ENCODE data around the gene HTR4. TPM values are rescaled to one million over a fixed set of nuclear protein-coding genes. Genes with fewer than 3 reads are reported as not detected.

HTR4 gene
- total RNA-seq, 1 experiment from 2014 or later: not detected

DNA sequence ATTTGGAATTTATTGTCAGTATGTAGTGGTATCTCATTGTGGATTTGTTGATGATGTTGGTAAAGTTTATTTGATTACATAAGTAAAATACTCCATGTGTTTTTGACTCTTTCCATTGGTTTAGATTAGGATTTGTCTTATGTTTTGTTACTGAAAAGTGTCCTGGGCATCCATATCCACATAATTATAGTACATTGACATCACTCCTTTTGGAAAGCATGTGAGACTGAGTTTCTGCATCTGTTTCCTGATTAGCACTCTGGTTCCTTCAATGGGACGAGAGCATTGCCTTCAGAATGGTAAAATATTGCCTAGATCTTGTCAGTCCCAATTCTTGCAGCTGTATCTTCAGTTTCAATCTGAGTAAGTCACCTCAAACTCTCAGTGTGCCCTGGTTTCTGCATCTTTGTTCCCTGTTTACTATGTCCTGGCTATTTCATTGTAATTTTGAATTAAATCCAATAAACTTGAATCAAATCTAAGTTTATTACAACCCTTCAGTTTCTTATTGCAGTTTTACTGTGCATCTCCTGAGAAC is 142.4 kb downstream of the HTR4 start:
- H3K4me3 ChIP-seq (replicated peaks in 1 of 2; ENCODE audit: low read depth in 1 of 2, low read length in 2 of 2): no peak overlapping the region
- intact Hi-C loops (cut with micrococcal nuclease): no loop called here
- no peak for ATAC-seq
- TF ChIP-seq ZNF274 (IDR thresholded peaks at IDR 0.05; ENCODE audit: low read depth, low read length): no peak
- TF ChIP-seq SIN3A (IDR thresholded peaks at IDR 0.05; ENCODE audit: low read depth): no peak
- TF ChIP-seq FOSL1 (IDR thresholded peaks at IDR 0.05; ENCODE audit: low read depth): no peak
- TF ChIP-seq TCF7L2 (IDR thresholded peaks at IDR 0.05; ENCODE audit: borderline replicate concordance, extremely low read depth, insufficient read depth, insufficient read length): no peak
- no peak for TF ChIP-seq ELF1 (IDR thresholded peaks at IDR 0.05; ENCODE audit: borderline replicate concordance, low read depth)
- TF ChIP-seq ATF3 (IDR thresholded peaks at IDR 0.05): no peak
- TF ChIP-seq SRF (IDR thresholded peaks at IDR 0.05; ENCODE audit: low read depth): no peak
- no peak for TF ChIP-seq CEBPB (IDR thresholded peaks at IDR 0.05; ENCODE audit: low read depth)
- TF ChIP-seq ZFX (IDR thresholded peaks at IDR 0.05): no peak
- TF ChIP-seq, protein P1, sequence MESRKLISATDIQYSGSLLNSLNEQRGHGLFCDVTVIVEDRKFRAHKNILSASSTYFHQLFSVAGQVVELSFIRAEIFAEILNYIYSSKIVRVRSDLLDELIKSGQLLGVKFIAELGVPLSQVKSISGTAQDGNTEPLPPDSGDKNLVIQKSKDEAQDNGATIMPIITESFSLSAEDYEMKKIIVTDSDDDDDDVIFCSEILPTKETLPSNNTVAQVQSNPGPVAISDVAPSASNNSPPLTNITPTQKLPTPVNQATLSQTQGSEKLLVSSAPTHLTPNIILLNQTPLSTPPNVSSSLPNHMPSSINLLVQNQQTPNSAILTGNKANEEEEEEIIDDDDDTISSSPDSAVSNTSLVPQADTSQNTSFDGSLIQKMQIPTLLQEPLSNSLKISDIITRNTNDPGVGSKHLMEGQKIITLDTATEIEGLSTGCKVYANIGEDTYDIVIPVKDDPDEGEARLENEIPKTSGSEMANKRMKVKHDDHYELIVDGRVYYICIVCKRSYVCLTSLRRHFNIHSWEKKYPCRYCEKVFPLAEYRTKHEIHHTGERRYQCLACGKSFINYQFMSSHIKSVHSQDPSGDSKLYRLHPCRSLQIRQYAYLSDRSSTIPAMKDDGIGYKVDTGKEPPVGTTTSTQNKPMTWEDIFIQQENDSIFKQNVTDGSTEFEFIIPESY (IDR thresholded peaks at IDR 0.05; ENCODE audit: extremely low read depth, insufficient replicate concordance, low read length): no peak
- TF ChIP-seq YY1 (IDR thresholded peaks at IDR 0.05; ENCODE audit: extremely low read depth, insufficient replicate concordance, low read depth, low read length): no peak
- no peak for TF ChIP-seq CBX3 (IDR thresholded peaks at IDR 0.05; ENCODE audit: low read depth)
- TF ChIP-seq, protein P2, sequence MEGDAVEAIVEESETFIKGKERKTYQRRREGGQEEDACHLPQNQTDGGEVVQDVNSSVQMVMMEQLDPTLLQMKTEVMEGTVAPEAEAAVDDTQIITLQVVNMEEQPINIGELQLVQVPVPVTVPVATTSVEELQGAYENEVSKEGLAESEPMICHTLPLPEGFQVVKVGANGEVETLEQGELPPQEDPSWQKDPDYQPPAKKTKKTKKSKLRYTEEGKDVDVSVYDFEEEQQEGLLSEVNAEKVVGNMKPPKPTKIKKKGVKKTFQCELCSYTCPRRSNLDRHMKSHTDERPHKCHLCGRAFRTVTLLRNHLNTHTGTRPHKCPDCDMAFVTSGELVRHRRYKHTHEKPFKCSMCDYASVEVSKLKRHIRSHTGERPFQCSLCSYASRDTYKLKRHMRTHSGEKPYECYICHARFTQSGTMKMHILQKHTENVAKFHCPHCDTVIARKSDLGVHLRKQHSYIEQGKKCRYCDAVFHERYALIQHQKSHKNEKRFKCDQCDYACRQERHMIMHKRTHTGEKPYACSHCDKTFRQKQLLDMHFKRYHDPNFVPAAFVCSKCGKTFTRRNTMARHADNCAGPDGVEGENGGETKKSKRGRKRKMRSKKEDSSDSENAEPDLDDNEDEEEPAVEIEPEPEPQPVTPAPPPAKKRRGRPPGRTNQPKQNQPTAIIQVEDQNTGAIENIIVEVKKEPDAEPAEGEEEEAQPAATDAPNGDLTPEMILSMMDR (IDR thresholded peaks at IDR 0.05 in 2 of 3, conservative IDR thresholded peaks at IDR 0.05 in 1 of 3; ENCODE audit: borderline replicate concordance in 1 of 3, insufficient read depth in 1 of 3, low read depth in 2 of 3, low read length in 2 of 3): no peak
- no peak for TF ChIP-seq EZH2phosphoT487 (IDR thresholded peaks at IDR 0.05; ENCODE audit: borderline replicate concordance)
- TF ChIP-seq POLR2AphosphoS5 (IDR thresholded peaks at IDR 0.05; ENCODE audit: low read depth, low read length): no peak
- no peak for TF ChIP-seq EZH2 (IDR thresholded peaks at IDR 0.05)
- no peak for TF ChIP-seq JUND (IDR thresholded peaks at IDR 0.05)
- TF ChIP-seq, protein P3, sequence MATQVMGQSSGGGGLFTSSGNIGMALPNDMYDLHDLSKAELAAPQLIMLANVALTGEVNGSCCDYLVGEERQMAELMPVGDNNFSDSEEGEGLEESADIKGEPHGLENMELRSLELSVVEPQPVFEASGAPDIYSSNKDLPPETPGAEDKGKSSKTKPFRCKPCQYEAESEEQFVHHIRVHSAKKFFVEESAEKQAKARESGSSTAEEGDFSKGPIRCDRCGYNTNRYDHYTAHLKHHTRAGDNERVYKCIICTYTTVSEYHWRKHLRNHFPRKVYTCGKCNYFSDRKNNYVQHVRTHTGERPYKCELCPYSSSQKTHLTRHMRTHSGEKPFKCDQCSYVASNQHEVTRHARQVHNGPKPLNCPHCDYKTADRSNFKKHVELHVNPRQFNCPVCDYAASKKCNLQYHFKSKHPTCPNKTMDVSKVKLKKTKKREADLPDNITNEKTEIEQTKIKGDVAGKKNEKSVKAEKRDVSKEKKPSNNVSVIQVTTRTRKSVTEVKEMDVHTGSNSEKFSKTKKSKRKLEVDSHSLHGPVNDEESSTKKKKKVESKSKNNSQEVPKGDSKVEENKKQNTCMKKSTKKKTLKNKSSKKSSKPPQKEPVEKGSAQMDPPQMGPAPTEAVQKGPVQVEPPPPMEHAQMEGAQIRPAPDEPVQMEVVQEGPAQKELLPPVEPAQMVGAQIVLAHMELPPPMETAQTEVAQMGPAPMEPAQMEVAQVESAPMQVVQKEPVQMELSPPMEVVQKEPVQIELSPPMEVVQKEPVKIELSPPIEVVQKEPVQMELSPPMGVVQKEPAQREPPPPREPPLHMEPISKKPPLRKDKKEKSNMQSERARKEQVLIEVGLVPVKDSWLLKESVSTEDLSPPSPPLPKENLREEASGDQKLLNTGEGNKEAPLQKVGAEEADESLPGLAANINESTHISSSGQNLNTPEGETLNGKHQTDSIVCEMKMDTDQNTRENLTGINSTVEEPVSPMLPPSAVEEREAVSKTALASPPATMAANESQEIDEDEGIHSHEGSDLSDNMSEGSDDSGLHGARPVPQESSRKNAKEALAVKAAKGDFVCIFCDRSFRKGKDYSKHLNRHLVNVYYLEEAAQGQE (IDR thresholded peaks at IDR 0.05; ENCODE audit: low read depth): no peak
- TF ChIP-seq POLR2A (IDR thresholded peaks at IDR 0.05; ENCODE audit: borderline replicate concordance, extremely low read depth, insufficient read depth, insufficient read length): no peak
- no peak for TF ChIP-seq RAD21 (IDR thresholded peaks at IDR 0.05; ENCODE audit: low read depth)
- no peaks in the 10 kb centered on the region for H3K9me2 ChIP-seq (ENCODE audit: insufficient read depth)
- ChIA-PET RAD21 (ENCODE audit: low non-redundant PET in 1 of 2, low total read pairs in 2 of 2, uncharacterized antibody in 2 of 2, unreplicated experiment in 2 of 2) (no interaction called here), POLR2A (no interaction called here), CTCF (no interaction called here)
- no peaks in the 10 kb centered on the region for H3K36me3 ChIP-seq (ENCODE audit: control insufficient read depth in 1 of 2, insufficient read depth in 2 of 2, low read length in 2 of 2)
- H3K9me3 ChIP-seq (ENCODE audit: control insufficient read depth in 1 of 2, insufficient read depth in 1 of 2, low read depth in 1 of 2, low read length in 2 of 2): no peaks in the 10 kb centered on the region
- no peak overlapping the region for H2AFZ ChIP-seq (ENCODE audit: low read depth, low read length, poor library complexity, severe bottlenecking)
- no peak overlapping the region for H3K9ac ChIP-seq (ENCODE audit: low read length)
- no TSS peak for BruUV-seq (replicated peaks)
- no peaks in the 10 kb centered on the region for H4K20me1 ChIP-seq (ENCODE audit: insufficient read depth)
- H3K4me1 ChIP-seq (ENCODE audit: control insufficient read depth in 1 of 2, insufficient read depth in 2 of 2, low read length in 2 of 2): no peaks in the 10 kb centered on the region
- H3K4me2 ChIP-seq (ENCODE audit: low read length): no peak overlapping the region
- H3K27me3 ChIP-seq (ENCODE audit: insufficient read depth, low read length): no peaks in the 10 kb centered on the region
- DNase-seq (ENCODE audit: low read depth, low spot score): no peak
- no peak overlapping the region for H3K27ac ChIP-seq (ENCODE audit: low read depth, low read length)
- no peaks in the 10 kb centered on the region for H3K79me2 ChIP-seq (ENCODE audit: insufficient read depth, low read length)
